EL (cell line): ENCODE measurements around the gene HSPB1.
A peak's percentile ranks its signal among the peaks of the same experiment; 100 is the strongest.
"Not testable (repeated sequence)": the region's sequence is repeated elsewhere in the genome, so short reads cannot be mapped to it uniquely, and the experiment has no call there.

ENCODE experiments used
- DNase-seq: peaks from one replicate; pipeline ENCODE4 v3.0.0-alpha.2; 2016

HSPB1 gene

DNA sequence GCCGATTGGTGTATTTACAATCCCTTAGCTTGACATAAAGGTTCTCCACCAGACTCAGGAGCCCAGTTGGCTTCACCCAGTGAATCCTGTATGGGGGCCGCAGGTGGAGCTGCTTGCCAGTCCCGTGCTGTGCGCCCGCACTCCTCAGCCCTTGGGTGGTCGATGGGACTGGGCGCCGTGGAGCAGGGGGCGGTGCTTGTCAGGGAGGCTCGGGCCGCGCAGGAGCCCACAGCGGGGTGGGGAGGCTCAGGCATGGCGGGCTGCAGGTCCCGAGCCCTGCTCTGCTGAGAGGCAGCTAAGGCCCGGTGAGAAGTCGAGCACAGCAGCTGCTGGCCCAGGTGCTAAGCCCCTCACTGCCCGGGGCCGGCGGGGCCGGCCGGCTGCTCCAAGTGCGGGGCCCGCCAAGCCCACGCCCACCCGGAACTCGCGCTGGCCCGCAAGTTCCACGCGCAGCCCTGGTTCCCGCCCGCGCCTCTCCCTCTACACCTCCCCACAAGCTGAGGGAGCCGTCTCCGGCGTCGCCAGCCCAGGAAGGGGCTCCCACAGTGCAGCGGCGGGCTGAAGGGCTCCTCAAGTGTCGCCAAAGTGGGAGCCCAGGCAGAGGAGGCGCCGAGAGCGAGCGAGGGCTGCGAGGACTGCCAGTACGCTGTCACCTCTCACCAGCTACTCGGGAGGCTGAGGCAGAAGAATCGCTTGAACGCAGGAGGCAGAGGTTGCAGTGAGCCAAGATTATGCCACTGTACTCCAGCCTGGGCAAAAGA lies 7.0 kb downstream of the HSPB1 start:
- DNase-seq = not testable (repeated sequence)

GRCh38 chr7:76310102-76310957 lies 7.9 kb downstream of the HSPB1 start:
- DNase-seq = no peak

GRCh38 chr7:76311838-76312237 lies 9.4 kb downstream of the HSPB1 start:
- DNase-seq = not testable (repeated sequence)

DNA sequence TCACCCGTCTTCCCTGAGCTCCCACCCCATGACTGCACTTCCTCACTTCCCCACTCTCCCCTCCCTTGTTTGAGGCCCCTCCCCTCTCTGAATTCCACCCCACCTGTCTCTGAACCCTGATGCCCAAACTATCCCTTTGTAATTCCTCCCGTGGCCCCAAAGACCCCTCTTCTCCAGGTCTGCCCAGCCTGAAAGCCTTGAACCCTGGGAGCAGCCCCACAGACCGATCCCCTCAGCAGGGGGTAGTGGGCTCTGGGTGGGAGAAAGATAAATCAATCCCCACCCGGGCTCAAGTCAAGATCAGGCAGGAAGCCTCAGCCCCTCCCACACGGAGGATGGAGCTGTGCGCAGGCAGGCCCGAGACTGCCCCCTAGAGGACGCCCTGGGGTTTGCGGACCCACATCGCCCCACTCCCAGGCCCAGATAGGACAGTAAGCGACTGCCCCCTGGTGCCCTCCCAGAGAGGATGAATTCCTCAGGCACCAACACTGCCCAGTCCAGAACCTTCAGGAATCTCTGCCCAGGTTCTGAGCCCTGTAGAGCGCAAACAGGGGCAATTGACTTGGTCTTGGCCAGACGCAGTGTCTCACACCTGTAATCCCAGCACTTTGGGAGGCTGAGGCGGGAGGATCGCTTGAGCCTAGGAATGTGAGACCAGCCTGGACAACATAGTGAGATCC lies 11.7 kb downstream of the HSPB1 start:
- DNase-seq = peak; percentile 90

DNA sequence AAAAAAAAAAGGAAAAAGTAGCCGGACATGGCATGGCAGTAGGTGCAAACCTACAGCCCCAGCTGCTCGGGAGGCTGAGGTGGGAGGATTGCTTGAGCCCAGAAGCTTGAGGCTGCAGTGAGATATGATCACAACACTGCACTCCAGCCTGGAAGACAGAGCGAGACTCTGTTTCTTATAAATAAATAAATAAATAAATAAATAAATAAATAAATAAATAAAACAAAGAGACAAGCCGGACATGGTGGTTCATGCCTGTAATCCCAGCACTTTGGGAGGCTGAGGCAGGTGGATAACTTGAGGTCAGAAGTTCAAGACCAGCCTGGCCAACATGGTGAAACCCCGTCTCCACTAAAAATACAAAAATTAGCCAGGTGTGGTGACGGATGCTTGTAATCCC lies 12.3 kb downstream of the HSPB1 start:
- DNase-seq = not testable (repeated sequence)

DNA sequence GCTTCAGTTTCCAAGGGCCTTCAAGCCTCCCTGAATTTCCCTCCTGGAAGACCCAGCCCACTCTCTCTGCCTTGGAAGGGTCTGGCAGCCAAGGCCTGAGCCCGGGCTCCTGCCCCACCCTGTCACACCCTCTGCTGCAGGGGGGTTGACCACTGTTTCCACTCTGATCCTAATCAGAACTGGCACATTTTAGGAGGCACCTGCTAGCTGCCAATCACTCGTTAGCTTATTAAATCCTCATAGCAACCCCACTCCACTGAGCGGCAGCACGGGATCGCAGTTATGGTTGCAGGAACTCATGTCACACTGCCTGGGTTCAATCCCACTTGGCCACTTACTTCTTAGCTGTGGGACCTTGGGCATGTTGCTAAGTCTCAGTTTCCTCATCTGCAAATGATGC lies 12.9 kb downstream of the HSPB1 start:
- DNase-seq = no peak

DNA sequence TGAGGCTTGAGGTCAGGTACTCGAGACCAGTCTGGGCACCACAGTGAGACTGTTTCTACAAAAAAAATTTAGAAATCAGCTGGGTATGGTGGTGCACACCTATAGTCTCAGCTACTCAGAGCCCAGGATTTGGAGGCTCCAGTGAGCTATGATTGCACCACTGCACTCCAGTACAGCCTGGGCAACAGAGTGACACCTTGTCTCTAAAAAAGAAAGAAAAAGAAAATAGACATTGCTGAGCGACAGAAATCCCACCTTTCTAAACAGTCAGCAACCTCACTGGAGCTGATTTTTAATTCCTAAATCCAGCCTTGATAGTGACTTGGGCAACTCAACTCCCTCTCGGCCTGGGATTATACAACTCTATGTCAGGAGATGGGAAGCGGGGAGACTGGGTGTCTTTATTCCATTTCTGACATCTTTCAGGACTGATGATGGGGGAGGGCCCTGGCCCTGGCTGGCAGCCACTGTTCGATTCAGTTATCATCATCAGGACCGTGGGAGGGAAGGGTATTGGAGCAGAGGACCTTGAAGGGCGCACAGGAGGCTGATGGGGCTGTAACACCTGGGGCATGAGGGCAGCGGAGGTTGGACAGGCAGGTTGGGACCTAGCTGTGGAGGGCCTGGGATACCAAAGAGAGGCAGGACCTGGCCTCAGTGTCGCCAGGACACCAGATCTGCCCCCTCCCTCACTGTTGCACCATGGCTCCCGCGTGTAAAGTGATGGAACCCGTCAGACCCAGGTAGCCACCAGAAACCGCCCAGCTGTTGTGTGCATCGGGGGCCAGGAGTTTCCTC lies 14.7 kb downstream of the HSPB1 start:
- DNase-seq = no peak

DNA sequence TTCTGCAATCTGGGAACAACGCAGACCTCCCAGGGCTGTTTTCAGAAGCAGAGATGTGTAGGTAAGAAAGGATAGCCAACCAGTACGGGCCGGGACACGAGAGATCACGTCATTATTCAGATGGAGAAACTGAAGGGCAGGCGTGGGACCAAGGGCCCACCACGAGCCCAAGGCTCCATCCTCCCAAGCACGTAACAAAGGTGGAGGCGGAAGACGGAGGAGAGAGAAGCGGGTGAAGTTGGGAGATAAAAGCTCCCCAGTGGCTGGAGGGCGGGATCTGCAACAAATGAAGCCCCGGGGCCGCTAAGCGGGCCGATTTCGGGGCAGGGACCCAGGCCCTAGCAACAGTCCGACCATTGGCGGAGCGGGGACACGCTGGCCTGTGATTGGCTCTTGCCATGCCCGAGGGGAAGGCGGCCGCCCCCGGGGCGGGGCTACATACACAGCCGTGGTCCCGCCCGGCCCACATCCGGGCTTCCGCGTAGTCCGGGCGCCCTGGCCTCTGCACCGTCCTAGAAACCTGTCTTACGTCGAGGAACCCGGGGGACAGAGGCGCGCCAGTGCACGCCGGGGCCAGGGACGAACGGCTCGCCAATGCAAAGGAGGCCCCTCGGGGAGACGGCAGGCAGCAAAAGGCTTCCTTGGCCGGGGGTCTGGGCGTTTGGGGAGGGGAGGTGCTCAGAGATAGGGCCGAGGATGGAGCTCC lies 15.5 kb downstream of the HSPB1 start:
- DNase-seq = peak; percentile 97

GRCh38 chr7:76318488-76319353 lies 16.2 kb downstream of the HSPB1 start:
- peak; percentile 90 for DNase-seq

DNA sequence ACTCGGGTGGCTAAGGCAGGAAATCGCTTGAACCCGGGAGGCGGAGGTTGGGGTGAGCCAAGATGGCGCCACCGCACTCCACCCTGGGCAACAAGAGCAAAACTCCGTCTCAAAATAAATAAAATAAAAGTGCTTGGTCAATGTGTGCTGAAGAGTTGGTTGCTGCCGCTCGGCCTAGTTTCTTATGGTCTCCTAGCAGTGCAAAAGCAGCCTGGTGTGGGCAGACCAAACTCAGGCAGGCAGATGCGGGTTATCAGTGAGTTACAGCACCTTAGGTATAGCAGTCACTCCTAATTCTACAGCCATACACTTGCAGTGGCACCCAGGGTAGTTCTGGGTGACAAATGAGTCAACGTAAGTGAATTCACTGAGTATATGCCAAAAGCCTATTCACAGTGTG lies 22.6 kb downstream of the HSPB1 start:
- DNase-seq = no peak

GRCh38 chr7:76325811-76326210 lies 23.3 kb downstream of the HSPB1 start:
- DNase-seq = no peak

DNA sequence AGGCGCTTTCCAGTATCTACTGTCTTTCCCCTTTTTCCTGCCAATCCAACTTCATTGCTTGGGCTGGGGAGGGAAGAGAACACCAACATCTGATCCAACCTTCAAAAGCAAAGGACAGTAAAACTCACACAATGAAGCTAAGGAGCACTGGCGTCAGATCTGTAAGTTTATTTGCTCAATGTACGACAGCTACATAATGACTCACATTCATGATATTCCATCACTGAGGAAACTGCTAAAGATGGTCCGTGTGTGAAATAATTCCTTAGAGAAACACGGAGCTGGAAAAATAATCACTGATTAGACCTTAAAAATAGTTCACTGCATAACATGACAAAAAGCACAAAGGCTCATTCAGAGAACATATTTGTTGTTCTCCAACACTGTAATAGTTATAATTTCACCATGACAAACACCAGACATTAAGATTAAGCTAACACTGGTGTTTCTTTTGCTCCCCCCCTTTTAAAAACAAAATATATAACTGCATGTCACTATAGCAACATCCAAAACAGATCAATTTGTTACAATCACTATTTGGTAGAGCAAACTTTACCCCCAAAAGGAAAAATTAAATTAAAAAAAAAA lies 24.3 kb downstream of the HSPB1 start:
- DNase-seq = peak; percentile 57

GRCh38 chr7:76327610-76328009 lies 25.1 kb downstream of the HSPB1 start:
- no peak for DNase-seq

DNA sequence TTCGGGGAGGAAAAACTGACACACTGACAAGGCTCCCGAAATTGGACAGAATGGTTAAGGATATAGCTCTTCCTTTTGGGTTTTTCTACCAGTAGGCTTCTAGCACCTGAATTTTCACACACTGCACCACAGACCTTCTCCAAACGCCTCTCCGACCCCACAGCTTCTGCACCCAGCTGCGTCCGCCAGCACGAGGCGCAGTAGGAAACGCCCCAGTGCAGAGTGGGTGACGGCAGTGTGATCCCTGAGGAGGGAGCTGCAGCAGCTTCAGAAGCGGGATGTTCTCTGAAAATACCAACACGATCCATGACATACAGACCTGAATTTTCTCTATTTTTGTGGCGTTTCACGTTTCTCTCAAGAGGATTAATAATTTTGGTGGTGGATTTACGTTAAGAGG lies 25.9 kb downstream of the HSPB1 start:
- no peak for DNase-seq

- DNase-seq = no peak
Measured at GRCh38 chr7:76329479-76329878, 27.0 kb downstream of the HSPB1 start.

DNA sequence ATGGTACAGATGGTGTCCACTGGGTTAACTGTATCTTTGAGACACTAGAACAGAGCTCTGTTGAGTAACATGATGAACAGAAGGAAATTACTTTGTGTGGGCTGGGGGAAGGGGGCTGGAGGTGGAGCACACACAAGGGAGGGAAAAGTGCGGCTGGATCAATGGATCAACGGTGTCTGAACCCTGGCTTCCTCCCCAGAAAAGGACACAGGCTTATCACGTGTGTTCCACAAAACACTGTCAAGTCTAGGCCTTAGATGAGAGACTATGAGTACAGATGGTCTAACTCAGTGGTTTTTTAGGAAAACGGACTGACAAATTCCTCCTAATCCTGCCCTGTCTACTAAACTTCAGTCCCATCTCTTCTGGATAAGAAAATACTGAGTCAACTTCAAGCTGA lies 27.8 kb downstream of the HSPB1 start:
- no peak for DNase-seq

DNA sequence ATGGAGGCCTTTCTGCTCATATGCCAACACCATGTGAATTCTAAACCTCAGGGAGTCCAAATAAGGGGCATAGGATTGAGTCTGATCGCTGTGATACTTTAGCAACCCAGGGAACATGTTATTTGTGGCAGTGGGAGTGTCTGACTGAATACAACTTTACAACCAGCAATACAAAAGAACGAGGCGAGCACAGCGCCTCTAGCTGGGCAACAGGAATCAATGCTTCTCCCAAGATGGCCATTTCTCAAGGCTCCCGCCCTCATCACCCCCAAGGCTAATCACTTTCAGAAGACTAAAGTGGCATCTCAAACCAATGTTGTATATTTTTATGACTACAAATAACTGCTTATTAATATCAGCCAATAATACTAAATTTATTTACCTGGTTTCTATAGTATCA lies 28.2 kb downstream of the HSPB1 start:
- DNase-seq = no peak

GRCh38 chr7:76332078-76332477 lies 29.6 kb downstream of the HSPB1 start:
- DNase-seq = no peak

DNA sequence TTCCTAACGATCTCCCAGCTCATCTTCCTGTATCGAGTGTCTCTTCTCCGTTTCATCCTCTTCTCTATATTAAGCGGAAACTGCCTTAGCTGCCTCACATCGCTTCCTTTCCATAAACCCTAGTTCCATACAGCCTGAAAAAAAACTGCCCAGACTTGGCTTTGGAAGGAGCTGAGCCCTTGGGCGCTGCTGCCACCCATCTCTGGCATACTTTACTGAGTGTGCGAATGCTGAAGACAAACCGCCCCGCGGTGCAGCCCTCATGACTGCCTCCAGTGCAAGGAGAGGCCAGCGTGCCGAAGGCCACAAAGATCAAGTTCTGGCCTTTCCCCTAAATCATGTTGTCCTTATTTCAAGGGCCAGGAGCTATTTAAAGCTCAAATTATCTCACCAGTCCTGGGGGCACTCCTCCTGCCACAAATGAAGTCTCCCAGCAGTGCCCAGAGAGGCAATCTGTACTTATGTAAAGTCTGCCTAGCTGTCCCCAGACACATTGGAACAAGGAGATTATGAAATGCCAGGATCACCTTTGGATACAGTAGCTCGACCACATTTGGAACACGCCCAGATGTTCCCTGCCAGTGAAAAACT lies 31.1 kb downstream of the HSPB1 start:
- DNase-seq = no peak

GRCh38 chr7:76334320-76334967 lies 32.0 kb downstream of the HSPB1 start:
- DNase-seq = no peak
